Measurements from ENCODE around the gene ZBTB8A.
"Not testable (repeated sequence)": the region's sequence is repeated elsewhere in the genome, so short reads cannot be mapped to it uniquely, and the experiment has no call there.

The ZBTB8A gene

DNA sequence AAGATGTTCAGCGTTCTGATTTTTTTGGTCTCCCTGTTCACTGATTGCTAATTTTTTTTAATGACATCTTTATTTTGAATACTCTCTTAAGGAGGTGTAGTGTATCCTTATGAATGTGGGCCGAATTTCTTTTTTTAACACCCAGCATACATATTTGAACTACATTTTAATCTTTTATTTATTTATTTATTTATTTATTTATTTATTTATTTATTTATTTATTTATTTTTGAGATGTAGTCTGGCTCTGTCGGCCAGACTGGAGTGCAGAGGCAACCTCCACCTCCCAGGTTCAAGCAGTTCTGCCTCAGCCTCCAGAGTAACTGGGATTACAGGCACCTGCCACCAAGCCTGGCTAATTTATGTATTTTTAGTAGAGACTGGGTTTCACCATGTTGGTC is 15.1 kb downstream of the ZBTB8A start:
- ATAC-seq, result no peak
- TF ChIP-seq TOX (CRISPR knock-in tag; IDR thresholded peaks at IDR 0.05; ENCODE audit: borderline replicate concordance) (no peak), ZC3H10 (CRISPR knock-in tag; IDR thresholded peaks at IDR 0.05) (no peak), CSDC2 (CRISPR knock-in tag; IDR thresholded peaks at IDR 0.05) (no peak), OSR1 (CRISPR knock-in tag; IDR thresholded peaks at IDR 0.05) (no peak), SNAI2 (CRISPR knock-in tag; IDR thresholded peaks at IDR 0.05) (no peak), ZFP3 (CRISPR knock-in tag; IDR thresholded peaks at IDR 0.05) (no peak), ZFP30 (CRISPR knock-in tag; IDR thresholded peaks at IDR 0.05) (no peak), GLIS3 (CRISPR knock-in tag; IDR thresholded peaks at IDR 0.05) (no peak), PATZ1 (CRISPR knock-in tag; IDR thresholded peaks at IDR 0.05; ENCODE audit: borderline replicate concordance) (no peak), TCF4 (CRISPR knock-in tag; IDR thresholded peaks at IDR 0.05; ENCODE audit: borderline replicate concordance) (no peak), ZNF8 (CRISPR knock-in tag; IDR thresholded peaks at IDR 0.05) (no peak), ZNF70 (CRISPR knock-in tag; IDR thresholded peaks at IDR 0.05) (no peak)
- TF ChIP-seq, protein P1, sequence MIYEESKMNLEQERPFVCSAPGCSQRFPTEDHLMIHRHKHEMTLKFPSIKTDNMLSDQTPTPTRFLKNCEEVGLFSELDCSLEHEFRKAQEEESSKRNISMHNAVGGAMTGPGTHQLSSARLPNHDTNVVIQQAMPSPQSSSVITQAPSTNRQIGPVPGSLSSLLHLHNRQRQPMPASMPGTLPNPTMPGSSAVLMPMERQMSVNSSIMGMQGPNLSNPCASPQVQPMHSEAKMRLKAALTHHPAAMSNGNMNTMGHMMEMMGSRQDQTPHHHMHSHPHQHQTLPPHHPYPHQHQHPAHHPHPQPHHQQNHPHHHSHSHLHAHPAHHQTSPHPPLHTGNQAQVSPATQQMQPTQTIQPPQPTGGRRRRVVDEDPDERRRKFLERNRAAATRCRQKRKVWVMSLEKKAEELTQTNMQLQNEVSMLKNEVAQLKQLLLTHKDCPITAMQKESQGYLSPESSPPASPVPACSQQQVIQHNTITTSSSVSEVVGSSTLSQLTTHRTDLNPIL (CRISPR knock-in tag; IDR thresholded peaks at IDR 0.05; ENCODE audit: low read depth), result no peak

DNA sequence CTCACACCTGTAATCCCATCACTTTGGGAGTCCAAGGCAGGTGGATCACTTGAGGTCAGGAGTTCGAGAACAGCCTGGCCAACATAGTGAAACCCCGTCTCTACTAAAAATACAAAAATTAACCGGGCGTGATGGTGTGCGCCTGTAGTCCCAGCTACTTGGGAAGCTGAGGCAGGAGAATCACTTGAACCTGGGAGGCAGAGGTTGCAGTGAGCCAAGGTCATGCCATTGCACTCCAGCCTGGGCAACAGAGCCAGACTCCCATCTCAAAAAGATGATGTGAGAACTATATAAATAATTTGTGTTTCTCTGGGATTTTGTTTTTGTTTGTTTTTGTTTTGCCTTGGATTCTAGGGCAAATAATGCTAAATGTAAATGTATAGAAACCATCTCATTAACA is 17.8 kb downstream of the ZBTB8A start:
- ATAC-seq, result not testable (repeated sequence)

DNA sequence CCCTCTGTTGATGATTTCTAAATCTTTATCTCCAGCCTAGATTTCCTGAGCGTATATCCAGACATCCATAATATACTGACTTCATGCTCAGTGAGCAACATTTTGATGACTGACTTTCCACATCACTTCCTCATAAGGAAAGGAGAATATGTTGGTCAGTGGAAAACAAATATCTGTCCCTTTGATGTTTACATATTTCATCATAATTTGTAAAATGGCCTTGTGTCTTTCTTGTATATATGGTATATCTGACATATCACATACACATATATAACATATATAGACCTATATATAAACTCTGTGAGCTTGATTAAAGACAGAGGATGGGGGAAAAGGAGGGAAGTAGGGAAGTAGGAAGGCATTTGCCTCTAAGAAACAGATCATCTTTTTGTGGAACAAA is 18.6 kb downstream of the ZBTB8A start:
- no peak for TF ChIP-seq BACH2 (CRISPR knock-in tag; IDR thresholded peaks at IDR 0.05; ENCODE audit: borderline replicate concordance)
- no peak for TF ChIP-seq OSR1 (CRISPR knock-in tag; IDR thresholded peaks at IDR 0.05)
- TF ChIP-seq, protein P1 (CRISPR knock-in tag; IDR thresholded peaks at IDR 0.05; ENCODE audit: low read depth), result no peak
- TF ChIP-seq ZFP30 (CRISPR knock-in tag; IDR thresholded peaks at IDR 0.05), result no peak
- no peak for TF ChIP-seq RARB (CRISPR knock-in tag; IDR thresholded peaks at IDR 0.05)
- TF ChIP-seq ZNF565 (CRISPR knock-in tag; conservative IDR thresholded peaks at IDR 0.05; ENCODE audit: low read depth), result no peak
- no peak for TF ChIP-seq ZC3H10 (CRISPR knock-in tag; IDR thresholded peaks at IDR 0.05)
- no peak for TF ChIP-seq GLIS3 (CRISPR knock-in tag; IDR thresholded peaks at IDR 0.05)
- TF ChIP-seq PPARA (CRISPR knock-in tag; IDR thresholded peaks at IDR 0.05; ENCODE audit: borderline replicate concordance), result no peak
- no peak for TF ChIP-seq CSDC2 (CRISPR knock-in tag; IDR thresholded peaks at IDR 0.05)
- no peak for TF ChIP-seq TSHZ2 (CRISPR knock-in tag; IDR thresholded peaks at IDR 0.05)
- TF ChIP-seq ISL1 (CRISPR knock-in tag; IDR thresholded peaks at IDR 0.05), result no peak
- no peak for TF ChIP-seq CSRNP3 (CRISPR knock-in tag; IDR thresholded peaks at IDR 0.05)
- TF ChIP-seq TCF4 (CRISPR knock-in tag; IDR thresholded peaks at IDR 0.05; ENCODE audit: borderline replicate concordance), result no peak
- no peak for TF ChIP-seq PATZ1 (CRISPR knock-in tag; IDR thresholded peaks at IDR 0.05; ENCODE audit: borderline replicate concordance)
- ATAC-seq, result no peak

Data from SK-N-SH treated with all-trans-retinoic acid at 6 μM for 48 hours (cell line).